Activated B cell treated with CpG ODN at 0.5 μM for 24 hours (primary cell): ENCODE results near the gene SLC52A3. TPM values are rescaled to one million over a fixed set of nuclear protein-coding genes. Genes with fewer than 3 reads are reported as not detected.

Source experiments
- ATAC-seq: fragments of 200-7000 bp; cut with Tn5 transposase; one replicate; pipeline ENCODE4 v1.10.0; 2021; ENCODE audit warnings: low read depth, mild to moderate bottlenecking, moderate library complexity
- CTCF ChIA-PET: fragments of 350-600 bp; sonication (Branson Sonifier 250); formaldehyde crosslinking; loops from one replicate; lab custom pipeline; 2021; ENCODE audit warnings: antibody characterized with exemption; lab: Charles Lee
- POLR2A ChIA-PET: fragments of 350-600 bp; sonication (Branson Sonifier 250); formaldehyde crosslinking; loops from one replicate; lab custom pipeline; 2021; ENCODE audit warnings: antibody characterized with exemption; lab: Charles Lee
- DNase-seq: peaks from one replicate; pipeline ENCODE4 v3.0.0; 2022
- H3K27ac Mint-ChIP-seq: one replicate; pipeline ENCODE4 v1.8.0; 2020; ENCODE audit warnings: mixed read lengths
- H3K27me3 Mint-ChIP-seq: one replicate; pipeline ENCODE4 v1.8.0; 2021; ENCODE audit warnings: mixed read lengths
- H3K36me3 Mint-ChIP-seq: one replicate; pipeline ENCODE4 v1.8.0; 2021; ENCODE audit warnings: low read depth, mixed read lengths
- H3K4me1 Mint-ChIP-seq: one replicate; pipeline ENCODE4 v1.8.0; 2021; ENCODE audit warnings: mixed read lengths
- H3K4me3 Mint-ChIP-seq: one replicate; pipeline ENCODE4 v1.8.0; 2020; ENCODE audit warnings: mild to moderate bottlenecking, mixed read lengths
- H3K9me3 Mint-ChIP-seq: one replicate; pipeline ENCODE4 v1.8.0; 2020; ENCODE audit warnings: mixed read lengths
- intact Hi-C: fragments of 100-400 bp; cut with micrococcal nuclease; formaldehyde crosslinking; loops from one replicate; pipeline ENCODE4 v1.15.1; 2024
- total RNA-seq: library from RNA; stranded (reverse); gene quantifications from 2 replicates; pipeline ENCODE4 v1.2.3, GENCODE V29; 2022
- TF ChIP-seq, protein P1 (sequence below): fragments of 200-600 bp; IDR thresholded peaks from one replicate; pipeline ENCODE4 v1.8.0; 2022; ENCODE audit warnings: antibody characterized with exemption, mild to moderate bottlenecking

Gene SLC52A3
- total RNA-seq, 1 donor from 2014 or later = not detected

DNA sequence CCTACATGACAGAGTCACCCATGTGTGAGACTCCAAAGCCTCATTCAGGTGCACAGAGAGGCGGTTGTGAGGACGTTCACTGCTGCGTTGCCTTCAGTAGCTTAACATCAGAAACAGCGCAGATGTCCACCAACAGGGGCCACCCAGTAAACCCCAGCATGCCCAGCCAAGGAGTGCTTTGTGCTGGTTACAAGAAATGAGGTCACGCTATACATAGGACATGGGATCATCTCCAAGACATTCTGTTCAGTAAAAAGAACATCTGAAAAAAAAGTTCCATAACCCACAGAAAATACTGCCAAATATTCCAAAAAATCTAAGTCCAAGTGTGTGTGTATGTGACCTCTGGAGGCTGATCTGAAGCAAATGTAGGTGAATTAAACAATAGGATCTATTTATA is 16.0 kb downstream of the SLC52A3 start:
- no peak overlapping the region for H3K27ac Mint-ChIP-seq
- H3K4me1 Mint-ChIP-seq = no peaks in the 10 kb centered on the region
- CTCF ChIA-PET = no interaction called here
- H3K27me3 Mint-ChIP-seq = peaks cover 8% of the 10 kb centered on the region
- no peaks in the 10 kb centered on the region for H3K9me3 Mint-ChIP-seq
- TF ChIP-seq, protein P1, sequence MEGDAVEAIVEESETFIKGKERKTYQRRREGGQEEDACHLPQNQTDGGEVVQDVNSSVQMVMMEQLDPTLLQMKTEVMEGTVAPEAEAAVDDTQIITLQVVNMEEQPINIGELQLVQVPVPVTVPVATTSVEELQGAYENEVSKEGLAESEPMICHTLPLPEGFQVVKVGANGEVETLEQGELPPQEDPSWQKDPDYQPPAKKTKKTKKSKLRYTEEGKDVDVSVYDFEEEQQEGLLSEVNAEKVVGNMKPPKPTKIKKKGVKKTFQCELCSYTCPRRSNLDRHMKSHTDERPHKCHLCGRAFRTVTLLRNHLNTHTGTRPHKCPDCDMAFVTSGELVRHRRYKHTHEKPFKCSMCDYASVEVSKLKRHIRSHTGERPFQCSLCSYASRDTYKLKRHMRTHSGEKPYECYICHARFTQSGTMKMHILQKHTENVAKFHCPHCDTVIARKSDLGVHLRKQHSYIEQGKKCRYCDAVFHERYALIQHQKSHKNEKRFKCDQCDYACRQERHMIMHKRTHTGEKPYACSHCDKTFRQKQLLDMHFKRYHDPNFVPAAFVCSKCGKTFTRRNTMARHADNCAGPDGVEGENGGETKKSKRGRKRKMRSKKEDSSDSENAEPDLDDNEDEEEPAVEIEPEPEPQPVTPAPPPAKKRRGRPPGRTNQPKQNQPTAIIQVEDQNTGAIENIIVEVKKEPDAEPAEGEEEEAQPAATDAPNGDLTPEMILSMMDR = no peak
- H3K4me3 Mint-ChIP-seq = no peak overlapping the region
- intact Hi-C loops = no loop called here
- ATAC-seq (no peak), DNase-seq (no peak)
- no peaks in the 10 kb centered on the region for H3K36me3 Mint-ChIP-seq
- POLR2A ChIA-PET = no interaction called here

DNA sequence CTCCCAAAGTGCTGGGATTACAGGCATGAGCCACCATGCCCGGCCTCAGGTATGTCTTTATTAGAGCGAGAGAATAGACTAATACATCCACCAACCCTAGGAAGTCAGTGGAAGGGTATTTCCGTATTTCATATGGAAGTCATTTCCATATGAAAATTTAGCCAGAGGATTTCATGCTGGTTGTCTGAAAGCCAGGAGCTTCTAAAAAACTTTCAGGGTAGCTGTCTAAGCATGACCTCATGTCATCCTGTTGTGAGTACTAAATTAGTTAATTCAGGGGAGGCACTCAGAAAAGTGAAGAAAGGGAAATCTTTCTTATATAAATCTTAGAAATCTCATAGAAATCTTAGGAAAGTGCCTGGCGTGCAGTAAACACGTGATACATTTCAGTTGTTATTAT is 16.5 kb downstream of the SLC52A3 start:
- POLR2A ChIA-PET = no interaction called here
- ATAC-seq = no peak
- Mint-ChIP-seq H3K4me3 (no peak overlapping the region), H3K4me1 (no peaks in the 10 kb centered on the region), H3K9me3 (no peaks in the 10 kb centered on the region), H3K36me3 (no peaks in the 10 kb centered on the region), H3K27ac (no peak overlapping the region), H3K27me3 (peaks cover 8% of the 10 kb centered on the region)
- DNase-seq = no peak
- TF ChIP-seq, protein P1 = no peak
- CTCF ChIA-PET = no interaction called here
- intact Hi-C loops = no loop called here

DNA sequence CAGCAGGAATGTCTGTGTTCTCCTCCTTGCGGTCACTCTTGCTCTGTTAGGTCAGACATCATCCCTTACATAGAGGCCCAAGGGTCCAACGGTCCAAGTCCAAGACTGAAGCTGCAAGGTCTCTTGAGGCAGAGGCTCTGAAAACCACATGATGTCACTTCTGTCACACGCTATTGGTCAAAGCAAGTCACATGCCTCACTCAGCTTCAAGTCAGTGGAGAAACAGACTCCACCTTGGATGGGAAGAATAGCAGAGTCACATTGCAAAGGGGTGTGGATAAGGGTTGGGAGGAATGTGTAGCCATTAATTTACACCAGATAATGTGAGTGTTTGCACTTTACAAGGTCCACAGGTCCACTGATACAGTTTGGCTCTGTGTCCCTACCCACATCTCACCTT is 17.5 kb downstream of the SLC52A3 start:
- H3K9me3 Mint-ChIP-seq = peaks cover 1% of the 10 kb centered on the region
- H3K27me3 Mint-ChIP-seq = peaks cover 8% of the 10 kb centered on the region
- POLR2A ChIA-PET = no interaction called here

DNA sequence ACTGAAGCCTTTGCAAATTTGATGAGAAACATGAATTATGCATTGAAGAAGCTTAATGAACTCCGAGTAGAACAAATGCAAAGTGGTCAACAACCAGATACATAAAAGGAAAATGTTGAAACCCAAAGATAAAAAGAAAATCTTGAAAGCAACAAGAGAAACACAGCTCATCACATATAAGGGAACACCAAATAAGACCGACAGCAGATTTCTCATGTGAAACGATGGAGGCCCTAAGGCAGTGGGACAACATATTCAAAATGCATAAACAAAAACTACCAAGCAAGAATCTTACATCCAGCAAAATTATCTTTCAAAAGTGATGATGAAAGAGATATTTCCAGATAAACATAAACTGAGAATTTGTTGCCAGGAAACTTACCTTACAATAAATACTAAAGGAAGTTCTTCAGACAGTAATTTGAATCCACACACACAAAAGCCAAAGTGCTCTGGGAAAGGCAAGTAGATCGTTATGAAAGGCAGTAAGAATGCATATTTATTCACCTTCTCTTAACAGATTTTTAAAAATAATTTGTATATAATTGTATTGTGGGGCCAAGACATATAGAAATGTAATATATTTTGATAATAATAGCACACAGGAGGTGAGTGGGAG is 22.5 kb downstream of the SLC52A3 start:
- ChIA-PET CTCF (no interaction called here), POLR2A (no interaction called here)
- peaks cover 12% of the 10 kb centered on the region for H3K9me3 Mint-ChIP-seq
- TF ChIP-seq, protein P1 = no peak
- no peak overlapping the region for H3K4me3 Mint-ChIP-seq
- H3K4me1 Mint-ChIP-seq = no peaks in the 10 kb centered on the region
- H3K27me3 Mint-ChIP-seq = peaks cover 14% of the 10 kb centered on the region
- H3K27ac Mint-ChIP-seq = no peak overlapping the region
- DNase-seq (no peak), ATAC-seq (no peak)
- intact Hi-C loops = no loop called here
- H3K36me3 Mint-ChIP-seq = no peaks in the 10 kb centered on the region

More for the DNA sequence above, 17.5 kb downstream of the SLC52A3 start:
- ATAC-seq = no peak
- Mint-ChIP-seq H3K4me3 (no peak overlapping the region), H3K36me3 (no peaks in the 10 kb centered on the region), H3K4me1 (no peaks in the 10 kb centered on the region), H3K27ac (no peak overlapping the region)
- CTCF ChIA-PET = no interaction called here
- intact Hi-C loops = no loop called here
- no peak for DNase-seq
- TF ChIP-seq, protein P1 = no peak

DNA sequence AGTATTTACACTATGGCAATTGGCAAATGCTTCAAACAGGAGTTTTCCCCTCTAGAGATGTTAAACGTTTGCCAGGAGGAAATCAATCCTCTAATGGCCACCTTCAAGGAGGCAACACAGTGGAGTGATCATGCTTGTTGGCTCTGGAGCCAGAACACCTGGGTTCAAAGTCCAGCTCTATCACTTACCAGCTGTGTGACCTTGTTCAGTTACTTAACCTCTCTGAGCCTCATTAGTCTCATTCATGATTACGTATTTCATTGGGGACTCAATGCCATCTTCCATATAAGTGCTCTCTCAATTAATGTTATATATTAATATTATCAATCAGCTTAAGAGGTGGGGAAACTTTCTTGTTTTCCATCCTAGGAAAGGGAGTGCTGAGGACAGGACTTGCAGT is 26.1 kb downstream of the SLC52A3 start:
- DNase-seq (no peak), ATAC-seq (no peak)
- POLR2A ChIA-PET = no interaction called here
- H3K9me3 Mint-ChIP-seq = peaks cover 12% of the 10 kb centered on the region
- H3K4me3 Mint-ChIP-seq = no peak overlapping the region
- CTCF ChIA-PET = no interaction called here
- intact Hi-C loops = no loop called here
- H3K27ac Mint-ChIP-seq = no peak overlapping the region
- H3K36me3 Mint-ChIP-seq = no peaks in the 10 kb centered on the region
- peaks cover 12% of the 10 kb centered on the region for H3K27me3 Mint-ChIP-seq
- TF ChIP-seq, protein P1 = no peak
- H3K4me1 Mint-ChIP-seq = no peaks in the 10 kb centered on the region
